Choroid plexus epithelial cell (primary cell): Measurements from ENCODE around the gene ABLIM1.
A peak's percentile ranks its signal among the peaks of the same experiment; 100 is the strongest.

Experiments used
- DNase-seq: peaks from one replicate; pipeline ENCODE4 v3.0.0-alpha.2; 2010; ENCODE audit warnings: low read depth
- H3K4me3 ChIP-seq: 2 replicates; pipeline ENCODE4 v1.5.1; 2011; ENCODE audit warnings: low read depth, mild to moderate bottlenecking, control low read depth, low read length, moderate library complexity
- CTCF ChIP-seq: conservative IDR thresholded peaks from 2 replicates; pipeline ENCODE4 v1.5.1; 2011; ENCODE audit warnings: low read depth, mild to moderate bottlenecking, control low read depth, inconsistent platforms, low read length, moderate library complexity

ABLIM1 gene

DNA sequence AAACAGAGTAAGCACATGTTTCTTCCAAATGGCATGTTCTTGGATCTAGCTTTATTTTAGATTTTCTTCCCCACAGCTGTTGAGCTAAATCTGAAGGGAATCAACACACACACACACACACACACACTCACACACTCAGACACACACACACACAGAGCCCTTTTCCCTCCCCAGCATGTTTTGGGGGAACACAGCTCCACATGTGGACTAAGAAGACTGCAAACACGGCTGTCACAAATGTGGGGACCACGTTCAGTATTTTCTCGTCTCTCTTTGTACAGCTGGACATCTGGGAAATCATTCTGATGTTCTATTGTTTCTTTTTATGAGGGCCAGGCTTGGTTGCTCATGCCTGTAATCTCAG, 116.3 kb downstream of the ABLIM1 start:
- DNase-seq = no peak
- H3K4me3 ChIP-seq = no peak overlapping the region
- no peak for TF ChIP-seq CTCF

DNA sequence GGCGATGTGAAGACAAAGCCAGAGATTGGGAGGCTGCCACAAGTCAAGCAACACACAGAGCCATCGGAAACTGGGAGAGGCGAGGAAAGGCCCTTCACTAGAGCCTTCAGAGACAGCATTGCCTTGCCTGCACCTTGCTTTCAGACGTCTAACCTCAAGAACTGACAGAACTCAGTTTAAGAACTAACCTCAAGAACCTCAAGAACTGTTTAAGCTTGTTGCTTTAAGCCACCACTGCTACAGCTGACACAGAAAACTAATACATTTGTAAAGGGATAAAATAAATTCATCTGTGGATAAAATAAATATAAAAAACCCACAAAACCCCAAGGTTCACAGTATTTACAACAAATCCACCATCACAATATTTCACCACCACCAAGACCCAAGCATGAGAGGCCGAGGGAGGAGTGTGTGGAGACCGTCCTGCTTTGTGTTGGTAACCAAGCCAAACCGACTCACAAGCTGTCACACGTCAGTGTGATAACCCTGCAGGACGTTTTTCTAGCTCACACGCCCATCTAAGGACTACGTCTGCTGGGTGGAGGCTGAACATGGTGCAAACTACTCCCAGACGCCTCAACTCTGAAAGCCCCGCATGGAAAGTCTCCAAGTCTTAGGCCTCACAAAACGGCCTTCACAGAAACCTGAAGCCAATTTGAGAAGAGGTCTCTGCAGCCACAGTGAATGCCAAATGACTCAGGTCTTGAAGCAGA, 116.8 kb downstream of the ABLIM1 start:
- H3K4me3 ChIP-seq = no peak overlapping the region
- no peak for TF ChIP-seq CTCF
- peak; percentile 59 for DNase-seq

- TF ChIP-seq CTCF = no peak
- no peak overlapping the region for H3K4me3 ChIP-seq
- DNase-seq = no peak
These were observed 117.8 kb downstream of the ABLIM1 start for GRCh38 chr10:114540236-114540635.

GRCh38 chr10:114539623-114540022, 118.5 kb downstream of the ABLIM1 start:
- no peak for DNase-seq
- TF ChIP-seq CTCF = no peak

DNA sequence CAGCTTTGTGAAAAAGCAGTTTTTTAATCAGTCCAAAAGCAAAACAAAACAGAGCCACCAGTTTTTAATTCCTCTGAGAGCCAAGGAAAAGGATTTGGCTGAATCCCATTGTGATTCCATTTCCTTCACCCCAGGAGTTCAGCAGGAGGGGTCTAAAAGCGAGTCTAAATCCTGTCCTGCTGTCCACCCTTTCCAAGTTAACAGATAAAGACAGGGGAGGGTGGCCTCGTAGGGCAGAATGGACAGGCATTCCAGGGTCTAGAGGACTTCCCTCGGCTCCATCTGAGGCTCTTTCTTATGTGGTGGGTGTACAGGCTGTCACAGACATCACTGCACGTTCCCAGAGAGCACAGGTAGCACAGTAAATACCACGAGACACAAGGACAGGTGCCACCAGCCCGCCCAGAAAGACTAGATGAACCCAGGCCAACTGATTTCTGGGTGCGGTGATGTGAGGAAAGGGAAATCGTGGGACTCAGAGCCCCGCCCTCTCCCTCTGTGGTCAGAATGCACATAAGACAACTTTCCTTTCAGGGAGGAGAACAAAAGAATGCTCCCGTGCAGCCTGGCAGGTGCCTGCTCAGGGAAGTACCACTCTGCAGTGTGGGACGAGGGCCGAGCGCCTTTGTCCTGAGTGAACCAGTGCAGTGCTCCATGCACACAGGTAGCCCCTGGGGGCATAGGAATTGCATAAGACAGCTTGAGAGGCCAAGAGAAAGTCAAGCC, 119.7 kb downstream of the ABLIM1 start:
- DNase-seq = no peak
- TF ChIP-seq CTCF = no peak
- H3K4me3 ChIP-seq = no peak overlapping the region

More at GRCh38 chr10:114539623-114540022, 118.5 kb downstream of the ABLIM1 start:
- no peak overlapping the region for H3K4me3 ChIP-seq

GRCh38 chr10:114537736-114538135, 120.3 kb downstream of the ABLIM1 start:
- no peak overlapping the region for H3K4me3 ChIP-seq
- no peak for TF ChIP-seq CTCF
- no peak for DNase-seq

GRCh38 chr10:114534571-114534981, 123.5 kb downstream of the ABLIM1 start:
- no peak for DNase-seq
- TF ChIP-seq CTCF = no peak
- H3K4me3 ChIP-seq = no peak overlapping the region
